GM12891 (cell line): ENCODE data around the gene NPFF.

Experiments
- PAX5 ChIP-seq: IDR thresholded peaks from 2 replicates; pipeline ENCODE4 v1.6.1; 2011; ENCODE audit warnings: low read length, moderate library complexity, mild to moderate bottlenecking; ENCODE audit not compliant: insufficient read depth, severe bottlenecking
- POLR2A ChIP-seq: IDR thresholded peaks from 2 replicates; pipeline ENCODE4 v1.6.1; 2011; ENCODE audit warnings: low read depth, low read length, control low read depth
- POLR2AphosphoS5 ChIP-seq: IDR thresholded peaks from 2 replicates; pipeline ENCODE4 v1.6.1; 2011; ENCODE audit warnings: low read depth, low read length, control low read depth
- POU2F2 ChIP-seq: IDR thresholded peaks from 2 replicates; pipeline ENCODE4 v1.6.1; 2011; ENCODE audit warnings: low read depth, mild to moderate bottlenecking, control low read depth, low read length, moderate library complexity
- SPI1 ChIP-seq: IDR thresholded peaks from 2 replicates; pipeline ENCODE4 v1.6.1; 2011; ENCODE audit warnings: low read depth, low read length, control low read depth
- TAF1 ChIP-seq: IDR thresholded peaks from 2 replicates; pipeline ENCODE4 v1.6.1; 2011; ENCODE audit warnings: low read depth, low read length, control low read depth

- no peak for TF ChIP-seq POLR2AphosphoS5
- TF ChIP-seq POLR2A = no peak
- no peak for TF ChIP-seq TAF1
- no peak for TF ChIP-seq SPI1
- no peak for TF ChIP-seq PAX5
- TF ChIP-seq POU2F2 = 0 out of 2 replicates have a peak, but pooled peaks have one; percentile 10
Measured at GRCh38 chr12:53486736-53487487, 20.4 kb downstream of the NPFF start.
